T-helper 1 cell treated with Interleukin-12 subunit alpha and Interleukin-12 subunit beta and Interleukin-4 antibody, amounts not matched to agents 30 ng/mL and 1 ng/mL, for 36 hours (primary cell): ENCODE data around the gene NEMP2. TPM values are rescaled to one million over a fixed set of nuclear protein-coding genes. Genes with fewer than 3 reads are reported as not detected.

Experiments used
- intact Hi-C: fragments of 100-400 bp; cut with micrococcal nuclease; formaldehyde crosslinking; loops from one replicate; pipeline ENCODE4 v1.15.1; 2024
- total RNA-seq: library from RNA; stranded (reverse); gene quantifications from 2 replicates; pipeline ENCODE4 v1.2.3, GENCODE V29; 2022

NEMP2 gene
- total RNA-seq, 1 donor from 2014 or later: 16.8 TPM

DNA sequence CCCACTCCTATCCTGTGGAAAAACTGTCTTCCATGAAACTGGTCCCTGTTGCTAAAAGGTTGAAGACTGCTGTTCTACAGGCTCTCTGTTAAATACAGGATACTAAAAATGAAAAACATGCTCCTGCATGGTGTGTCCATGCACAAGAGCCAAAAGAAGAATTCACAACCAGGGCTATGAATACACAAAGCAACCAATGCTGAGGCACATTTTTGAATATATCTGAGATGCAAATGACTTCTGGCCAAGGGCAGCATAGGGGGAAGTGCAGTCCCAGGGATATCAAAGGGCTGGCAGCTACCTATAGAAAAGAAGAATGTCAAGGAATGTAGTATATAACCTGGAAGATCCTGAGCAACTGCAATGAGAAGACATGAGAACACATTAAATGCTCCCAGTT lies 6.6 kb downstream of the NEMP2 start:
- intact Hi-C loops: no loop called here

DNA sequence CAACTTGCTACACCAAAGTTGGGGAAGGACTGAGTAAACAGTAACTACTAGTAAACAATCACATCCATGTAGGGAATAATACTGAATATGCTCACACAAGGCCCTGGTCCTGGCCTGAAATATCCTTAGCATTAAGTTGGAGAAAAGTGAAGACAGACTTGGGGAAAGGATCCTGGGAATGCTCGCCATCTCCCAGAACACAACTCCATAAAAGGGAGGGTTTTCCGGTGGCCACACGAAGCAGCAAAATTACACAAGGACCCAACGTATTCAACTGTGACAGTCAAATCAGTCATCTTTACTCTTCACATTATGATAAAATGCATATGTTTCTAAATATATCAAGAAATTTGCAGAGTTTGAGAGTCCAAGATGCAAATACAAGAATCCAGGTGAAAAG lies 7.3 kb downstream of the NEMP2 start:
- intact Hi-C loops: no loop called here

DNA sequence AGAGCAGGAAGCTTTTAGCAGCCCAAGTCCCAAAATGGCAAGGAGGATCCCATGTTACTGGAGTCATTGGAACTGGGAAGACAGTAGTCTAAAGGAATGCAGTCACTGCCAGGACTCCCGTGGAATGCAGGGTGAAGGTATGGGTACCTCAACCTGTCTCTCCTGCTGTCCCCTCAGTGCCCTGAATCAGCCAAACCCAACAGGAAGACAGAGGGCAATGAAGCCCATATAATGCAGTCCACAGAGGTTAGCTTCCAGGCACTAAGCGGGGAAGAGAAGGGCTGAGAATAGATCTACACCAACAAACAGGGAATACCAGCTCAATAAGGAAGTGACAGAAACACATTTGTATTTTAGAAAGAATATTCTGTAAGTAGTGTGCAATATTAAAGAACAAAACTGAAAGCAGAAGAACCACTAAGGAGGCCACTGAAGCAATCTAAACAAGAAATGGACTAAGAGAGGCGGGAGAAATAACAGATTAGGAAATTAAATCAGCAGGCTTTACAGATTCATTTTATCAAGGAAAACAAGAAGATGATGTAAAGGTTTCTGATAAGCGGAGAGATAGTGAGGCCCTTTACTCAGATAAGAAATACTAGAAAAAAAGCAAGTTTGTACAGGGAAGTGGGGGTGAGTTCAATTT lies 8.3 kb downstream of the NEMP2 start:
- intact Hi-C loops: no loop called here

DNA sequence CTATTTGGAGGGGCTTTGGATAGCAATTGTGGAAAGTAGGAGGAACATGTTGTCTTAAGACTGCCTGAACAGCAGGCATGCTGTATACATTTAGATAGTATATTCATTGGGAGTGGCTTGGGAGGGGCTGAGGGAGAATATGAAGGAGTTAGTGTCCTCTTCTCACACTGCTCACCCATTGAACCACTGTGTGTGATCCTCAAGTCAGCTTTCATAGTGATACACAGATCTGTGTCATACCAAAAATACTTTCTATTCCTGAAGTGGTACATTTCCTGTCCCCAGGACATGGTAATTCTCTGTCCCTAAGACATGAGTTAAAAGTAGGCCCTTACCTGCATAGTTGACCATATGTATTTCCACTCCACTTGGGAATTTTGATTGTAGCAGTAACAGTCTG lies 9.6 kb downstream of the NEMP2 start:
- intact Hi-C loops: loop anchor here (1.0 kb wide), 1 partner anchor 7 kb away; no protein-coding TSS in a partner anchor

DNA sequence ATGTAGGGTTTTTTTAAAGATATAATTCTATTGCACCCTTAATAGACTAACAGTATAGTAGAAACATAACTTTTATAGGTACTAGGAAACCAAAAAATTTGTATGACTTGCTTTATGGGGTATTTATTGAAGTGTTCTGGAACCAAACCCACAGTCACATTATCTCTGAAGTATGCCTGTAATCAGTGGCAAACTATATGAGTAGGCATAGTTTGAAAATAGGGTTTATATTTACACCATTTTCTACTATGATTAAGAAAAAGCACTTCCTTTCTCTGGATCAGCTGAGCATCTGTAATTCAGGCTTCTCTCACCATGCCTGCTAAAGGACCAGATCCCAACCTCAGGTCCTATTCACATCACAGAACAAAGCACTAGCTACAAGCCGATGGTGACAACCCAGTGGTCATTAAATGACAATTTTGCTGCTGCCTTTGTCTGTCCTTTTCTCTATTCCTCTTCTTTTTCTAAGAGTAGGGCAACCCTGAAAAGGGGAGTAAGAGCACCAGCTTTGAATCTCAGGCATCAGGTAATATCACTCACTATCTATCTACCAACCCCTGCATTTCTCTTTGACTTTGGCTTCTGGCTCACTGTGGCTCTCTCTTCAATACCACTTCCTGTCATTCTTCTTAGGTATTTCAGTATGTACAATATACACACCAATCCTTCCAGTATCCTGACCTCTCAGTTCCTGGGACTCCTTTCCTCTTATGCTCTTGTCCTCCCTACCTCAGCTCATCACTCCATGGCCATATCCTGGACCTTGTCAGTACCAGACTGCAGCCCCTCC lies 14.4 kb downstream of the NEMP2 start:
- intact Hi-C loops: loop anchor here (1.0 to 10.0 kb wide), 3 partner anchors 113 to 435 kb away; partner anchors contain the start of gene MFSD6

DNA sequence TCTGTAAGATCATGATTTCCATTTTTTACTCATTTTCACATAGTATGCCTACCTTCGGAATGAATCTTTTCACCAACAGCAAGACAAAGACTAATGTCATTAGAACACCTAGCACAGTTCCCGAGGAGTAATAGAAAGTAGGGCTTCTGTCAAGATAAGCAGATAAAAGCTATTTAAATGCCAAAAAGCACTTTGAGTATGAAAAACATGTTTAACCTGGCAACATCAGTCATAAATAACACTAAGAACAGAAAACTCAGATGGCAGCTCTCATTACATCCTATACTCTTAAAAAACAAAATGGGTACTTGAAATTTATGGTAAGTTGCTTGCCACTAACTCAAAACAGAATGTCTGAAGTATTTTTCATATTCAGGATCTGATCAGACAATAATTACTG lies 17.1 kb downstream of the NEMP2 start:
- intact Hi-C loops: loop anchor here (5.0 to 10.0 kb wide), 2 partner anchors 110 to 433 kb away; partner anchors contain the start of gene MFSD6

DNA sequence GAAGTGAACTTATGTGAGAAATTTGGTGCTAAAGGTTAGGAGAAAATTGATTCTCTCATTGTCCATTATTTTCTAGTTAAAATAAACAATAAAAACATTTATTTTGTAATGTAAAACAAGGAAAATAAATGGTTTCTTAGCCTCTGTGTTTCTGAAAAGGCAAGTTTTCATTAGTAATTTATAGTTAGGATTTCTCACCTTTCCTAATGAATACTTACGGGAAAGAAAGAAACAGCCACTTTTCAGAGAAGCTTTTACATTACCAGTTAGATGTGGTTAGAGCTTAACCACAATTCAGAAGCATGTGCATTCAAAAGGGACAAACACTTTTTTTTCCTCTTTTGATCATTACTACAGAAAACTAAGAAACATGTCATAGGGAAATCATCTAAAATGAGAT lies 18.8 kb downstream of the NEMP2 start:
- intact Hi-C loops: loop anchor here (1.0 to 10.0 kb wide), 5 partner anchors 19 to 431 kb away; partner anchors contain the start of genes MFSD6, NAB1 and NEMP2

DNA sequence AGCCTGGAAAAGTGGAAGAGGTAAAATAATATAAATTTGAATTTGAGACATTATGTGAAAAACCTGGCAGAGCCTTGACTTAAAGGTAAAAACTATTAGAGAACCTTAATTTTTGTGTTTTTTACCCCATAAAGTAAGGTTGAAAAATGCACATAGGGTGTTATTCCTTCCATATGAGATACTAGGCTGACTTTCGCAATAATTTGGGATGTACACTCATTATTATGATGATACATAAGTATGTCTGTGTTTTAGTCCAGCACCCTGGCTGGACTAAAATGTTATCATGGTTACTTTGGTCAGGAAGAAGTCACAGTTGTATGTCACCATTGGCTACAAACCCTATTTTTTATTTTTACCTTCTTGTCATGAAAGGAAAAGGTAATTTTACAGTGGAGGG lies 19.8 kb downstream of the NEMP2 start:
- intact Hi-C loops: loop anchor here (1.0 to 10.0 kb wide), 4 partner anchors 107 to 430 kb away; partner anchors contain the start of genes MFSD6 and NAB1

DNA sequence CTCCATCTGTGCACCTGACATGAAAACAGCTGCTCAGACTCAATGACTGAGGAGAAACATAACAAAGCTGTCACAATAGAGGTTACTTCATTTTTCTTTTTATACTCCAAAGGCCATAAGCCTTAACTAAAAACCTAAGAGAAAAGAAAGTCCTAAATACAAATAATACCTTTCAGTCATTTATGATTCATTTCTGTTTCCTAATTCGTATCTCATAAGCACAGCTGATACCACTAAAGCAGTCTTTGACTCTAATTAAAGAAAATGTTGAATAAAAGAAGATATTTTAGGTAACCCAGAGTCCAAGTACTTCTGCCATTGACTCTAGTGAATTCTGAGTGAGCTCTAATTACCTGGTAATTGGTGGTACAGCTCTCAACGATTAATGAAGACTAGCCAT lies 20.6 kb downstream of the NEMP2 start:
- intact Hi-C loops: loop anchor here (2.0 to 10.0 kb wide), 2 partner anchors 167 to 429 kb away; no protein-coding TSS in a partner anchor

DNA sequence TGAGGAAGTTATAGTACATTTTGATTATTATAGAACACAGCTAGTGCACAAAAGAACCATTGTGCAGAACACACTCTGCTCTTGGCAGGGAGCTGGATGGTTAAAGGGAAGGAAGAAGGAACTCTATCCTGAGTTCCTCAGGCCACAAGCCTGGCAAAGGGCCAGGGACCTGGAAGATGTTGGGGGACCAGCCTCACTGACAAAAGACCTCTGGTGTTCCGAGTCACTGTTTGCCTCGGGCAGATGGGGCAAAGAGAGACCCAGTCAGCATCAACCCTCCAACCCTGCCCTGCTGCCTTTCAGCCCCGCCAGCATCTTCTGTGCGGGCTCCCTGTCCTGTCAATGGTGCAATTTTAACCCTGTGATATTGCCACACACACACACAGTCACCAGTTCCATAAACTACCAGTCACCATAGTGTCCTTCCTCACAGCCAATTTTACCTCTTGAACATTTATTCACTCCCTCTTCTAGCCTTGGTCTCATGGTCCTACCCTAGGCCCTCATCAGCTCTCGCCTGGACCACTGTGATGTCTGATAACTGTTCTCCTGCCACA lies 21.9 kb downstream of the NEMP2 start:
- intact Hi-C loops: loop anchor here (10.0 kb wide), 1 partner anchor 428 kb away; no protein-coding TSS in a partner anchor

DNA sequence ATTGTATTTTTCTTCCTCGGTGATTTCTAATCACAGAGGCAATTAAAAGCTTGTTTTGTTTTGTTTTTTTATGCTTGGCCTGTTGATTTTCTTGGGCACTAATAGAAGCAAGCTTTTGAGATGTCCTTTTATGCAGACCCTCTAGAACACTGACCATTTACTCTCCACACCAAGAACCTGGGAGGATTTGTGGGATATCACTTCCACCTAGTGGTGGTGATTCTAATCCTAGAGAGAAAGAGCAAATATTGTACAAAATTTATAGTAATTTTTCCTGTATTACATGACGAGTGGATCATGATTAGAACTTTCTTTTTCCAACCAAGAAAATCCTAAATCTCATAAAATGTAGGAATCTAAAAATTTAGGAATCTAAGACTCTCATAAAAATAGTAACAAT lies 23.4 kb downstream of the NEMP2 start:
- intact Hi-C loops: loop anchor here (1.0 to 10.0 kb wide), 2 partner anchors 128 to 426 kb away; no protein-coding TSS in a partner anchor

DNA sequence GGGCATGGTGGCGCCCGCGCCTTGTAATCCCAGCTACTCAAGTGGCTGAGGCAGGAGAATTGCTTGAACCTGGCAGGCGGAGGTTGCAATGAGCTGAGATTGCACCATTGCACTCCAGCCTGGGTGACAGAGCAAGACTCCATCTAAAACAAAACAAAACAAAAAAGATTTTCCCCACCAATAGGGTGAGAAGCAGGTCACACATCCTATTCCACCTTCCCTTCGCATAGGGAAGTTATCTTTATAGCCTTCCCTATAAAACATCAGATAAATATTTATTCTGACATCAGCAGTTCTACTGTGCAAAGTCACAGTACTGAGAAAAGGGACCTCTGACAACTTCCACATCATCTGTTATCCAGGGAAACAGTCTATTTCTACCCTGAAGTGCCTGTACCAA lies 24.6 kb downstream of the NEMP2 start:
- intact Hi-C loops: loop anchor here (10.0 kb wide), 1 partner anchor 425 kb away; no protein-coding TSS in a partner anchor

DNA sequence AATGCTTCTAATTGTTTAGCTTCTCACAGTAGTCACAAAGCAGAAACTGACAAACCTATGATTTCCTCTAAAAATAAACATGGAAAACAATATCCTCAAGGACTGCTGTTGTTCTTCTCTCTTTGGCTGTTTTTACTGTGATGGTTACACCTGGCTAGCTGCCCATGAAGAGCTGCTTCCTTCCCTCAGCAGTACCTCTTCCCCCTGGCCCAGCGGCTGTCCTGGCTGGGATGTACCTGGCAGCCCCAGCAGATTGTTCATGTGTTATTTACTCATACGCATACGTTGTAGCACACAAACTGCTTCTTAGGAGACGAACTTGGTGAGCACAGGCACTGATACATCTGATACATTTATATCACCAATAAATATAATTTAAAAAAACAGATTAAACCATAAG lies 27.4 kb downstream of the NEMP2 start:
- intact Hi-C loops: no loop called here

DNA sequence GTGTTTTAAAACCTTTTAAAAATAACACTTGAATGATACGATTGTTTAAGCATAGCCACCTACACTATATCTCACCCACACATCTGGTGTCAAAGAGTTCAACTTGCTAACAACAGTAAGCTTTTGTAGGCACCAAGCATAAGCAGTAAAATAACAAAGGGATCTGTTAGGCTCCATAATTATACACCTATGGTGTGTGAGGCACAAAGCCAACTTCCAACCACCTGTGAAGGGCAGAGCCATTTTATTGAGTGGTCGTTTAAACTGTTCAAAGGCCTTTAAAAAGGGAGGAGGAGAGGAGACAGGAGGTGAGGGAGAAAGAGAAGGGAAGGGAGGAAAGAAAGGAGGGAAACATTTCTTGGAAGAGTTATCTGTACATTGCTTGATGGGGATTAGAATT lies 27.9 kb downstream of the NEMP2 start:
- intact Hi-C loops: no loop called here

DNA sequence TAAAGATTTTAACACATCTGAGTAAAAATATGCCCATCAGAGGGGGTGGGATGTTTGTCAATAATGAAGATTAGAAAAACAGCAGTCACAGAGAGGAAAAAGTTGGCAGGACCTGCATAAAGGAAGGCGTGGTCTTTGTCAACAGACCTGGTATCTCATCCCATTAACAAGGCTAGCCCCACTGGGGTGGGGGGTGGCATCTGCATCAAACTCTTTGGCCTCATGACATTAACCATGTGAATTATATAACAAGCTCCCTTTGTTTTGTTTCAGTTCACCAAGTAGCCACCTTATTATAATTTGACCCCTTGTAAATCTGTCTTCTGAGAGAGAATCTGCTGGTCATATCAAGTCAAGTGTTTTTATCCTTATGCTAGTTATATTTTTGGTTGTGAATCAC lies 28.8 kb downstream of the NEMP2 start:
- intact Hi-C loops: no loop called here

DNA sequence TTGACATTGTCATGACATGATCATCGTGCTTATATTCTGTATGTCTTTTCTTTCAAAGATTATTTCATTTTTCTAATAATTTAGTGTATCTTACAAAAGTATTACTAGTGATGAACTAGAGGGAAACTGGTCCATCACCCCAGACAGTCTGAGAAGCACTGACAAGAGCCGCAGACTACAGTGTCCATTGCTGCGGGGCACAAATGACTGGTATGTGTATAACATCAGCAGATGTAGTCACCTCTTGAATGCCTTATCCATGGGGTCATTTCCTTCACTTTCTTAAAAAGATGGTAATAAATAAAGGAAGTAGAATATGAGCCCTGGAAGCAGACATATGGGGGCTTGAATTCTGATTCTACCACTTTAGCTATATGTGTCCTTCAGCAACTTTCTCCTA lies 29.6 kb downstream of the NEMP2 start:
- intact Hi-C loops: no loop called here

DNA sequence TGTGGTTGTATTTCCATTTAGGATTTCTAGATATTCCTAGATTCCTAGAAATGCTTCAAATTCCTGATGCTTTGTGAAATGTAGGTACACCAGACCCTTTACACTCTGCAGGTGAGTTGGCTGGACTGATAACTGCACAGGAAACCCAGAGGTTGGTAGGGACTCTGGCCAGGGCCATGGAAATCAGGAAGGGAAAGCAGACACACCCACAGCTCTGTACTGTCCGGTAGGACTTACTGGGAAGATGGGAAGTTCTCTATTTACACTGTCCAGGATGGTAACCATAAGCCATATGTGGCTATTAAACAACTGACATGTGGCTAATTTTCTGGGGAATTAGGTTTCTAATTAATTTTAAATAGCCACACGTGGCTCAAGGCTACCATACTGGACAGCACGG lies 31.4 kb downstream of the NEMP2 start:
- intact Hi-C loops: no loop called here

DNA sequence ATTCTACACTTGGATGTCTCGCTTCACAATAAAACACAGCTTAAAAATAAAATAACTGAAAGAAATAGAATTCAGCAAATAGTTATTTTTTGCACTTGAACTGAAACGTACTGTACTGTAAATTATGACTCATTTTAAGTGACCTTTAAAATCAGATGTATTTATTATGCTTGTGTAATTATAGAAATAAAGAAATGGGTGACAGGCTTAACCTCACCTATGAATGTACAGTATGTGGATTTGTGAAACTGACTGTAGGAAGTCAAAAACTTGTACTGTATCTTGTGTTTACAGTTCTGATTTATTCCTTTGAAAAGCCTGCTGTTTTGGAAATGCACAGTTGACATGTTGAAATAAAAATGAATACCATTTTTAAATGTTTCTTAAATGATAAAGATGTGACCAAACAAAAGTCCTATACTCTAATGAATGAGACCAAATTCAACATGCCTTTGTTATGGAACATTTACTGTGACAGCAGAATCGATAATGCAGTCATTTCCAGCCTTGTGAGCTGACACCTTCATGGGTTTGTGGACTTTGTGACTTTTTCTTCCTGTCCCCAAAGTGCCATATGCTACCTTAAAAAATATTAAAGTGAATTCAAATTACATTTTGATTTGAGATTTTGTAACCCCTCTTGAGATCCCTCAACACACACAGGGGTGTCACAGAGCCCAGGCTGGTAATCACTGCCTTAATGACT lies 32.7 kb downstream of the NEMP2 start:
- intact Hi-C loops: no loop called here

DNA sequence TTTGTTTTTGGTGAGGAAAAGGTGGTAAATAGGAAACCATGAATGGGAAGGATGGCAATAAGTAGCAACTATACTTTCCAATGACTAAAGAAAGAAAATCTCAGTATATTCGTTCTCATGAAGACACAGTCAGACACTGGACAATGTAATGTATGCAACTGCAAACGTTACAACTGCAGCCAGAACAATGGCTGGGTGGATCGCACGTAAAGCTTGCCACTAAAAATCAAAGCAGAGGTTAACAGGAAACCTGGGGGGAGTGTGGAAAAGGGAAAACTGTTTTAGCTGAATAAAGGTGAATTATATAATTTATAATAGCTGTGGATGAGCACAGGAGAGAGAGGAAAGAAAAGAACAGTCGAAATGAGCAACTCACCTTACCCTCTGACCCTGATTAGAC lies 33.3 kb downstream of the NEMP2 start:
- intact Hi-C loops: no loop called here

DNA sequence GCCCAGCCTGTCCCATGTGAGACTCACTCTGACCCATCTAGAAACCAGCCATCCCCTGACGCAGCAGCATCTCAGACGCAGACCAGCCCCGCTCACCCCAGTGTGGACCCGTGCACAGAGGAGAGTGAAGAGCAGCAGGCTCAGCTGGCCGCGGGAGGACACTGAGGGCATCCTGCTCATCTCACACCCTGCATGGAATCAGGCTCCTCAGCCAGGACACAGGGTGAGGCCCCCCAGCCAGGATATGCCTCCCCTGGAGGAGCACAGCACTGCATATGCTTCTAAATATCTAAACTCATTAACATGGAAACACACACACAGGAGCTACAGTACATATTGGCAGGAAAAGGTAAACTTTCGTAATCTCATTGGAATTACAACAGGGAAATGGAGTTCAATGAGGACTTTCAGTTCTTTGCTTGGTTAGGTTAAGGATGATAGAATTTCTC lies 34.4 kb downstream of the NEMP2 start:
- intact Hi-C loops: no loop called here

DNA sequence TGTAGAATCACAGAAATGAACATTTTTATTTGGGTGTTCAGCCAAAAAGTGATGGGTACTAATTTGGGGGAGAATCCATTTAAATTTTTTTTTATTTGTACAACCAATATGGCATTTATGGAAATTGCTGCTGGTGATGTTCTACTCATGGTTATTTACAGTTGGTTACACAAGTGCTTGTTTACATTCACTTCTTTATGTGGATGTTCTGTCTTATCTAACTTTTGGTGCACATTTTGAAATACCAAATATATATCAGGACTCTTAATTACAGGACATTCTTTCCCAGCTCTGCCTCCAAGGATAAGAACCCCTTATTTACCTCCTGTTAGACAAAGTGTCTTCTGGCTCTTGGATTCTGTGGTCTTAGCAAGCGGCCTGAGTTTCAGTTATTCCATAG lies 35.2 kb downstream of the NEMP2 start:
- intact Hi-C loops: loop anchor here (5.0 kb wide), 1 partner anchor 1658 kb away; no protein-coding TSS in a partner anchor
